HepG2 (cell line): Measurements from ENCODE around the gene CEP131. TPM values are rescaled to one million over a fixed set of nuclear protein-coding genes. Genes with fewer than 3 reads are reported as not detected.

Experiments used
- ATF1 ChIP-seq: IDR thresholded peaks from 2 replicates; pipeline ENCODE4 v1.6.1; 2016; ENCODE audit warnings: mild to moderate bottlenecking, control low read depth
- CENPX ChIP-seq: sonication (generic); formaldehyde crosslinking; IDR thresholded peaks from 2 replicates; pipeline ENCODE4 v1.9.0; 2021; ENCODE audit warnings: mild to moderate bottlenecking, missing genetic modification reagents, moderate library complexity
- CREM ChIP-seq, 2 experiments: sonication (generic) in 1 of 2; formaldehyde crosslinking in 1 of 2; IDR thresholded peaks; 2 replicates each; pipeline versions ENCODE4 v1.4.0 to v1.6.1; 2016 to 2020; ENCODE audit warnings: antibody characterized with exemption in 1 of 2, mild to moderate bottlenecking in 1 of 2, missing genetic modification reagents in 1 of 2
- DPF2 ChIP-seq: sonication (generic); formaldehyde crosslinking; IDR thresholded peaks from 2 replicates; pipeline ENCODE4 v1.4.0; 2020; ENCODE audit warnings: mild to moderate bottlenecking, low read depth, missing genetic modification reagents, borderline replicate concordance
- KDM5A ChIP-seq: fragments of 200-600 bp; sonication (generic); IDR thresholded peaks from 2 replicates; pipeline ENCODE4 v1.7.0; 2018; ENCODE audit warnings: antibody characterized with exemption, mild to moderate bottlenecking, low read length, borderline replicate concordance
- MEF2D ChIP-seq: sonication (generic); formaldehyde crosslinking; IDR thresholded peaks from 2 replicates; pipeline ENCODE4 v1.5.1; 2020; ENCODE audit warnings: mild to moderate bottlenecking, missing genetic modification reagents
- NR2F6 ChIP-seq, 2 experiments: IDR thresholded peaks; 2 replicates each; pipeline ENCODE4 v1.6.1; 2016; ENCODE audit warnings: antibody characterized with exemption in 1 of 2, mild to moderate bottlenecking in 1 of 2
- RAD21 ChIP-seq: fragments of 450-650 bp; formaldehyde crosslinking; IDR thresholded peaks from 2 replicates; pipeline ENCODE4 v1.5.0; 2020; ENCODE audit warnings: mild to moderate bottlenecking
- SNAPC2 ChIP-seq: sonication (generic); formaldehyde crosslinking; IDR thresholded peaks from 2 replicates; pipeline ENCODE4 v1.8.1; 2022; ENCODE audit warnings: mild to moderate bottlenecking, missing genetic modification reagents
- SRF ChIP-seq: IDR thresholded peaks from 2 replicates; pipeline ENCODE4 v1.6.1; 2011; ENCODE audit warnings: mild to moderate bottlenecking, low read depth, low read length, moderate library complexity
- TEAD3 ChIP-seq: optimal IDR thresholded peaks from 2 replicates; pipeline ENCODE3; 2016; ENCODE audit warnings: borderline replicate concordance
- XBP1 ChIP-seq: sonication (generic); formaldehyde crosslinking; IDR thresholded peaks from 2 replicates; pipeline ENCODE4 v1.5.0; 2020; ENCODE audit warnings: missing genetic modification reagents
- ZNF160 ChIP-seq: sonication (generic); formaldehyde crosslinking; IDR thresholded peaks from 2 replicates; pipeline ENCODE4 v1.8.0; 2022; ENCODE audit warnings: mild to moderate bottlenecking, inconsistent platforms, missing genetic modification reagents
- ZNF232 ChIP-seq: sonication (generic); formaldehyde crosslinking; IDR thresholded peaks from 2 replicates; pipeline ENCODE4 v1.4.0; 2020; ENCODE audit warnings: missing genetic modification reagents, borderline replicate concordance
- ZNF891 ChIP-seq: sonication (generic); formaldehyde crosslinking; IDR thresholded peaks from 2 replicates; pipeline ENCODE4 v1.5.0; 2020; ENCODE audit warnings: mild to moderate bottlenecking, missing genetic modification reagents
- polyA plus RNA-seq, 8 experiments: library from polyadenylated mRNA; depleted of rRNA in 3 of 8; stranded (reverse) in 7 of 8; unstranded in 1 of 8; fragments of >200 nt; fragmentation: Illumina TruSeq in 4 of 8; extraction: Trizol in 4 of 8; gene quantifications; 2 replicates each; pipeline versions ENCODE4 v1.2.1 to v1.2.3, GENCODE V29; 2011 to 2016; ENCODE audit warnings: low read depth in 4 of 8, missing spikeins in 1 of 8, mixed read lengths in 1 of 8; ENCODE audit not compliant: insufficient read depth in 1 of 8
- total RNA-seq, 5 experiments: library from RNA; depleted of rRNA; stranded (reverse); fragments of >200 nt; fragmentation: Illumina TruSeq; extraction: Trizol; gene quantifications; 2 replicates each; pipeline ENCODE4 v1.2.3, GENCODE V29; 2016; ENCODE audit warnings: low read depth in 1 of 5
- TF ChIP-seq, protein P1 (sequence below): sonication (generic); formaldehyde crosslinking; IDR thresholded peaks from 2 replicates; pipeline ENCODE4 v1.9.0; 2022; ENCODE audit warnings: low read depth, missing genetic modification reagents
- TF ChIP-seq, protein P2 (sequence below): IDR thresholded peaks from 2 replicates; pipeline ENCODE4 v1.6.1; 2012; ENCODE audit warnings: inconsistent platforms
- TF ChIP-seq, protein P3 (sequence below): sonication (generic); formaldehyde crosslinking; IDR thresholded peaks from 2 replicates; pipeline ENCODE4 v1.5.1; 2020; ENCODE audit warnings: missing genetic modification reagents, mild to moderate bottlenecking, borderline replicate concordance

CEP131 gene
- total and polyA plus RNA-seq, 2 of the 13 experiments (the other 11 are each of a cell fraction or from before 2014, with no cell fraction given): 5.0 to 16.8 TPM

DNA sequence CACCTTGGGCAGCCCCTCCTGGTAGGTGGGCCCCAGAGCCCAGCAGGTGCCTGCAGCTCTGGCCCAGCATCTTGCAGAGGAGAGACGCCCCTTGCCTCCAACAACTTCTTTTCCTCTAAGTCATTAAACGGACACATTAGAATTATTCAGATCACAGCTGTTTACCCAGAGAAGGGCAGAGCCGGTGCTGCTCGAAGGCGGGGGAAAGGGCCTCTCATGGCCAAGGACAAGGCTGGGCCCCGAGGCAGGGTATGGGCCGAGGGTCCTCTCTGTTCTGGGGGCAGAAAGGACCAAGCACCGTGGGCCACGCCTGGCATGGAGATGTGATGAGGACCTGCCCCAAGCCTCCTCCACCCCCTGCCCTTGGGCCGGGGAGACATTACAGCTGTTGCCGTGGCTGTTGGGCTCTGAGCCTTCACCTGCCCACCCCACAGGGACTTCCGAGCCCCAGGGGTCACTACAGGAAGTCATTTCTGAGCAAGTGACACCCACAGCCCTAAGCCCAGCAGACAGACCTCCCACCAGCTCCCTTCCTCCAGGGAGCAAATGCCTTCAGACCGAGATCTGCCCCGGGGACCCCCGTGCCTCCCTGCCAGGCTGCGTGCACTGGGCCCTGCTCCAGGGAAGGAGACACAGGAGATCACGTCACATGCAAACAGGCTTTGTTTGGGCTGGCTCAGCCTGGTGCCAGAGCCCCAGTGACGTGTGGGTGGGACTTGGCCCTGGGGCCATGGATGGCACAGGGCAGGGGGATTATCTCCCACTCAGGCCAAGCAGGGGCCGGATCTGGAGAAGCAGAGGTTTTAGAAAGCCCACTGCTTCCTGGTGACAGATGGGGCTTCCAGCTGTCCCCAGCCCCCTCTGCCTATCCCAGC lies 58.2 kb downstream of the CEP131 start (continued):
- TF ChIP-seq, protein P1, sequence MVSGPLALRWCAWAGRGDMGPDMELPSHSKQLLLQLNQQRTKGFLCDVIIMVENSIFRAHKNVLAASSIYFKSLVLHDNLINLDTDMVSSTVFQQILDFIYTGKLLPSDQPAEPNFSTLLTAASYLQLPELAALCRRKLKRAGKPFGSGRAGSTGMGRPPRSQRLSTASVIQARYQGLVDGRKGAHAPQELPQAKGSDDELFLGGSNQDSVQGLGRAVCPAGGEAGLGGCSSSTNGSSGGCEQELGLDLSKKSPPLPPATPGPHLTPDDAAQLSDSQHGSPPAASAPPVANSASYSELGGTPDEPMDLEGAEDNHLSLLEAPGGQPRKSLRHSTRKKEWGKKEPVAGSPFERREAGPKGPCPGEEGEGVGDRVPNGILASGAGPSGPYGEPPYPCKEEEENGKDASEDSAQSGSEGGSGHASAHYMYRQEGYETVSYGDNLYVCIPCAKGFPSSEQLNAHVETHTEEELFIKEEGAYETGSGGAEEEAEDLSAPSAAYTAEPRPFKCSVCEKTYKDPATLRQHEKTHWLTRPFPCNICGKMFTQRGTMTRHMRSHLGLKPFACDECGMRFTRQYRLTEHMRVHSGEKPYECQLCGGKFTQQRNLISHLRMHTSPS: peak; percentile 89
- TF ChIP-seq NR2F6 (IDR thresholded peaks at IDR 0.05): no peak
- TF ChIP-seq NR2F6 (CRISPR knock-in tag; IDR thresholded peaks at IDR 0.05): peak; percentile 13; the same call in 1 of the 2 replicates
- TF ChIP-seq DPF2 (CRISPR knock-in tag): peak; percentile 54; the same call in 1 of the 2 replicates
- TF ChIP-seq ZNF232 (CRISPR knock-in tag): 0 out of 2 replicates have a peak, but pooled peaks have one; percentile 47
- TF ChIP-seq, protein P2, sequence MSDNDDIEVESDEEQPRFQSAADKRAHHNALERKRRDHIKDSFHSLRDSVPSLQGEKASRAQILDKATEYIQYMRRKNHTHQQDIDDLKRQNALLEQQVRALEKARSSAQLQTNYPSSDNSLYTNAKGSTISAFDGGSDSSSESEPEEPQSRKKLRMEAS: 0 out of 2 replicates have a peak, but pooled peaks have one; percentile 5
- no peak for TF ChIP-seq ATF1 (CRISPR knock-in tag)
- peak; percentile 4; the same call in 1 of the 2 replicates for TF ChIP-seq MEF2D (CRISPR knock-in tag)
- no peak for TF ChIP-seq XBP1 (CRISPR knock-in tag)
- TF ChIP-seq KDM5A: no peak
- no peak for TF ChIP-seq SRF
- TF ChIP-seq CREM (IDR thresholded peaks at IDR 0.05): peak; percentile 44; the same call in 1 of the 2 replicates
- TF ChIP-seq CREM (CRISPR knock-in tag; IDR thresholded peaks at IDR 0.05): no peak
- TF ChIP-seq TEAD3 (CRISPR knock-in tag): peak; percentile 5
- TF ChIP-seq SNAPC2: no peak
- no peak for TF ChIP-seq RAD21 (CRISPR knock-in tag)
- TF ChIP-seq ZNF891: peak; percentile 27; the same call in 1 of the 2 replicates
- TF ChIP-seq, protein P3, sequence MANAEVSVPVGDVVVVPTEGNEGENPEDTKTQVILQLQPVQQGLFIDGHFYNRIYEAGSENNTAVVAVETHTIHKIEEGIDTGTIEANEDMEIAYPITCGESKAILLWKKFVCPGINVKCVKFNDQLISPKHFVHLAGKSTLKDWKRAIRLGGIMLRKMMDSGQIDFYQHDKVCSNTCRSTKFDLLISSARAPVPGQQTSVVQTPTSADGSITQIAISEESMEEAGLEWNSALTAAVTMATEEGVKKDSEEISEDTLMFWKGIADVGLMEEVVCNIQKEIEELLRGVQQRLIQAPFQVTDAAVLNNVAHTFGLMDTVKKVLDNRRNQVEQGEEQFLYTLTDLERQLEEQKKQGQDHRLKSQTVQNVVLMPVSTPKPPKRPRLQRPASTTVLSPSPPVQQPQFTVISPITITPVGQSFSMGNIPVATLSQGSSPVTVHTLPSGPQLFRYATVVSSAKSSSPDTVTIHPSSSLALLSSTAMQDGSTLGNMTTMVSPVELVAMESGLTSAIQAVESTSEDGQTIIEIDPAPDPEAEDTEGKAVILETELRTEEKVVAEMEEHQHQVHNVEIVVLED (CRISPR knock-in tag): no peak
- no peak for TF ChIP-seq ZNF160
- no peak for TF ChIP-seq CENPX (CRISPR knock-in tag)
